ENCODE measurements around the gene PRRG2. TPM values are rescaled to one million over a fixed set of nuclear protein-coding genes. Genes with fewer than 3 reads are reported as not detected.

Gene PRRG2
- total and polyA plus RNA-seq, 9 of the 15 experiments (the other 6 are each of a cell fraction or from before 2014, with no cell fraction given): 0.06 to 1.1 (median 0.33) TPM

DNA sequence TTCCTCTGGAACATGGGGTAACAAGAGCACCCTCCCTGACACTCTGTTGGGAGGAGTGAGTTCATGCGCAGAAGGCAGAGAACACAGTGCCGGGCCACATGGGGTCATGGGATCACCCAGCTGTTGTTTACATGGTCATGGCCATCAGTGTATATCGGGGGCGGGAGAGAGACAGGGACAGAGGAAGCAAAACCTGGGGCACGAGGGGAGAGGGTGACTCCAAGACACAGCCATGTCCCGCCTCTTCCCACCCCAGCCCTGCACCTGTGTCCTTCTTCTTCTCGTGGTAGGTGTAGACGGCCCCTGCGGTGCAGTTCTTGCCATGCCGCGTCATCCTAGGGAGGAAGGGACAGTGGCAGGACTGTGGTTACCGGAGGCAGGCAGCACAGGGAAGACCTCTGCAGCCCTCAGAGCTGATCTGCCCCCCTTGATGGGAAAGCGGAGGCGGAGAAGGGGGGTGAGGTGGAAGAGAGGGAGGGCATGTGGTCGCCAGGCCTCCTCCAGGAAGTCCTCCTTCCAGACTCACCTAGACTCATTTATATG is 20.7 kb upstream of the PRRG2 start (continued):
- TF ChIP-seq KDM2B (CRISPR knock-in tag; IDR thresholded peaks at IDR 0.05): no peak
- TF ChIP-seq POLR2AphosphoS2 (IDR thresholded peaks at IDR 0.05; ENCODE audit: low read length): no peak
- no peak for TF ChIP-seq EWSR1 (IDR thresholded peaks at IDR 0.05; ENCODE audit: borderline replicate concordance, low read depth, partially characterized antibody)
- TF ChIP-seq ZNF263 (CRISPR knock-in tag; IDR thresholded peaks at IDR 0.05; ENCODE audit: borderline replicate concordance): peak; percentile 50; the same call in 1 of the 2 replicates
- TF ChIP-seq, protein P1, sequence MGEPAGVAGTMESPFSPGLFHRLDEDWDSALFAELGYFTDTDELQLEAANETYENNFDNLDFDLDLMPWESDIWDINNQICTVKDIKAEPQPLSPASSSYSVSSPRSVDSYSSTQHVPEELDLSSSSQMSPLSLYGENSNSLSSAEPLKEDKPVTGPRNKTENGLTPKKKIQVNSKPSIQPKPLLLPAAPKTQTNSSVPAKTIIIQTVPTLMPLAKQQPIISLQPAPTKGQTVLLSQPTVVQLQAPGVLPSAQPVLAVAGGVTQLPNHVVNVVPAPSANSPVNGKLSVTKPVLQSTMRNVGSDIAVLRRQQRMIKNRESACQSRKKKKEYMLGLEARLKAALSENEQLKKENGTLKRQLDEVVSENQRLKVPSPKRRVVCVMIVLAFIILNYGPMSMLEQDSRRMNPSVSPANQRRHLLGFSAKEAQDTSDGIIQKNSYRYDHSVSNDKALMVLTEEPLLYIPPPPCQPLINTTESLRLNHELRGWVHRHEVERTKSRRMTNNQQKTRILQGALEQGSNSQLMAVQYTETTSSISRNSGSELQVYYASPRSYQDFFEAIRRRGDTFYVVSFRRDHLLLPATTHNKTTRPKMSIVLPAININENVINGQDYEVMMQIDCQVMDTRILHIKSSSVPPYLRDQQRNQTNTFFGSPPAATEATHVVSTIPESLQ (CRISPR knock-in tag; IDR thresholded peaks at IDR 0.05): no peak
- no peak for TF ChIP-seq ARNT (IDR thresholded peaks at IDR 0.05)

DNA sequence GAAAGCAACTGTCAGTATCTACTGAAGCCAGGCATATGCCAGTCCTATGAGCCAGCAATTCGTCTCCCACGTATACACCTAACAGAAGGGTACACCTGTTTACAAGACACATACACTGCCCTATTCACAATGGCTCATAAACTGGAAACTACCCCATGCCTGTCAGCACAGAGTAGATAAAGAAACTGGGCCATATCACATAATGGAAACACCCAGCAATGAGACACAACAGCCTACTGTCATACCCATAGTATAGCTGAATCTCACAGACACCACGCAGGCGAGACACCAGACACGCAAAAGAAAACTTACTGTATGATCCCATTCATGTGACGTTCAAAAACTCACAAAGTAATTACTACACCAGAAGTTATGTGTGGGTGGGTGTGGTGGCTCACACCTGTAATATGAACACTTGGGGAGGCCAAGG is 16.5 kb upstream of the PRRG2 start:
- Histone ChIP-seq H3K4me2 (ENCODE audit: insufficient read depth, low read length) (no peak overlapping the region), H3K9me3 (replicated peaks; ENCODE audit: control insufficient read depth, insufficient read depth, low read depth, low read length) (no peaks in the 10 kb centered on the region), H3K9ac (ENCODE audit: insufficient read depth in 1 of 2, low read depth in 2 of 2, low read length in 2 of 2) (no peak overlapping the region), H4K20me1 (replicated peaks; ENCODE audit: control insufficient read depth, insufficient read depth, low read length) (peaks cover 3% of the 10 kb centered on the region; the same call in 1 of the 2 replicates), H3K36me3 (ENCODE audit: control insufficient read depth, insufficient read depth, low read length) (peaks cover 35% of the 10 kb centered on the region), H2AFZ (ENCODE audit: low read depth, low read length) (no peak overlapping the region), H3K9me1 (ENCODE audit: control insufficient read depth, insufficient read depth, low read length) (peaks cover 3% of the 10 kb centered on the region), H3K4me3 (no peak overlapping the region), H3K27me3 (ENCODE audit: control insufficient read depth in 2 of 2, insufficient read depth in 2 of 2, low read length in 2 of 2) (no peaks in the 10 kb centered on the region), H3K27ac (ENCODE audit: extremely low read depth, low read depth, low read length) (no peak overlapping the region; the same call in 2 of the 3 replicates), H3K4me1 (replicated peaks in 1 of 2; ENCODE audit: control insufficient read depth in 2 of 2, insufficient read depth in 2 of 2, low read length in 2 of 2) (peaks cover 17 to 20% of the 10 kb centered on the region in 2 experiments), H3K79me2 (ENCODE audit: control insufficient read depth, insufficient read depth, low read length) (peaks cover 56% of the 10 kb centered on the region)
- in situ Hi-C loops (cut with MboI) (loop anchor here (5.0 kb wide), 1 partner anchor 57 kb away; no protein-coding TSS in a partner anchor), intact Hi-C loops (cut with micrococcal nuclease) (no loop called here)
- WGBS (ENCODE audit: insufficient coverage, low coverage, missing lambda C conversion rate): 89% methylated on average over 6 of the region's 6 CpGs
- ChIA-PET POLR2A (interaction anchor here (0.7 to 1.1 kb wide), 4 partner anchors 13 to 485 kb away, joined by 3 read pairs; partner anchors contain the start of gene RPS11), CTCF (ENCODE audit: low intra/inter-chr PET ratio) (no interaction called here)
- DNase-seq (ENCODE audit: extremely low read depth in 1 of 4, low spot score in 3 of 4): no peak
- no TSS peak for BruUV-seq (replicated peaks)
- ATAC-seq: no peak
- no peak for FAIRE-seq
- TF ChIP-seq ZNF174 (CRISPR knock-in tag; IDR thresholded peaks at IDR 0.05) (no peak), NCOA6 (IDR thresholded peaks at IDR 0.05) (no peak), TRIM28 (IDR thresholded peaks at IDR 0.05) (no peak), HEY1 (CRISPR knock-in tag; IDR thresholded peaks at IDR 0.05; ENCODE audit: borderline replicate concordance) (no peak), GATAD2B (IDR thresholded peaks at IDR 0.05; ENCODE audit: borderline replicate concordance) (no peak), MCM2 (IDR thresholded peaks at IDR 0.05; ENCODE audit: low read depth) (no peak), U2AF1 (optimal IDR thresholded peaks at IDR 0.05; ENCODE audit: low read depth, low read length) (no peak), TCF7 (IDR thresholded peaks at IDR 0.05; ENCODE audit: borderline replicate concordance) (no peak), RBFOX2 (IDR thresholded peaks at IDR 0.05; ENCODE audit: low read depth, low read length) (no peak)
- TF ChIP-seq, protein P2, sequence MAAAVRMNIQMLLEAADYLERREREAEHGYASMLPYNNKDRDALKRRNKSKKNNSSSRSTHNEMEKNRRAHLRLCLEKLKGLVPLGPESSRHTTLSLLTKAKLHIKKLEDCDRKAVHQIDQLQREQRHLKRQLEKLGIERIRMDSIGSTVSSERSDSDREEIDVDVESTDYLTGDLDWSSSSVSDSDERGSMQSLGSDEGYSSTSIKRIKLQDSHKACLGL (CRISPR knock-in tag; IDR thresholded peaks at IDR 0.05; ENCODE audit: borderline replicate concordance, poor library complexity, severe bottlenecking): no peak
- TF ChIP-seq, protein P3, sequence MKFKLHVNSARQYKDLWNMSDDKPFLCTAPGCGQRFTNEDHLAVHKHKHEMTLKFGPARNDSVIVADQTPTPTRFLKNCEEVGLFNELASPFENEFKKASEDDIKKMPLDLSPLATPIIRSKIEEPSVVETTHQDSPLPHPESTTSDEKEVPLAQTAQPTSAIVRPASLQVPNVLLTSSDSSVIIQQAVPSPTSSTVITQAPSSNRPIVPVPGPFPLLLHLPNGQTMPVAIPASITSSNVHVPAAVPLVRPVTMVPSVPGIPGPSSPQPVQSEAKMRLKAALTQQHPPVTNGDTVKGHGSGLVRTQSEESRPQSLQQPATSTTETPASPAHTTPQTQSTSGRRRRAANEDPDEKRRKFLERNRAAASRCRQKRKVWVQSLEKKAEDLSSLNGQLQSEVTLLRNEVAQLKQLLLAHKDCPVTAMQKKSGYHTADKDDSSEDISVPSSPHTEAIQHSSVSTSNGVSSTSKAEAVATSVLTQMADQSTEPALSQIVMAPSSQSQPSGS (CRISPR knock-in tag; IDR thresholded peaks at IDR 0.05): no peak
- TF ChIP-seq, protein P4, sequence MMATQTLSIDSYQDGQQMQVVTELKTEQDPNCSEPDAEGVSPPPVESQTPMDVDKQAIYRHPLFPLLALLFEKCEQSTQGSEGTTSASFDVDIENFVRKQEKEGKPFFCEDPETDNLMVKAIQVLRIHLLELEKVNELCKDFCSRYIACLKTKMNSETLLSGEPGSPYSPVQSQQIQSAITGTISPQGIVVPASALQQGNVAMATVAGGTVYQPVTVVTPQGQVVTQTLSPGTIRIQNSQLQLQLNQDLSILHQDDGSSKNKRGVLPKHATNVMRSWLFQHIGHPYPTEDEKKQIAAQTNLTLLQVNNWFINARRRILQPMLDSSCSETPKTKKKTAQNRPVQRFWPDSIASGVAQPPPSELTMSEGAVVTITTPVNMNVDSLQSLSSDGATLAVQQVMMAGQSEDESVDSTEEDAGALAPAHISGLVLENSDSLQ (IDR thresholded peaks at IDR 0.05): no peak
